HCT116 (cell line): ENCODE results near the gene SLC30A7.

Experiments used
- ATF3 ChIP-seq: IDR thresholded peaks from 2 replicates; pipeline ENCODE4 v1.6.1; 2012
- POLR2A ChIP-seq: IDR thresholded peaks from 2 replicates; pipeline ENCODE4 v1.7.0; 2011; ENCODE audit warnings: borderline replicate concordance; ENCODE audit not compliant: insufficient read depth, insufficient read length; ENCODE audit errors: extremely low read depth
- POLR2AphosphoS5 ChIP-seq: IDR thresholded peaks from 2 replicates; pipeline ENCODE4 v1.6.1; 2011; ENCODE audit warnings: mild to moderate bottlenecking, low read depth, low read length, moderate library complexity
- RAD21 ChIP-seq: IDR thresholded peaks from 2 replicates; pipeline ENCODE4 v1.6.1; 2012; ENCODE audit warnings: low read depth, mild to moderate bottlenecking
- REST ChIP-seq: IDR thresholded peaks from 2 replicates; pipeline ENCODE4 v1.6.1; 2012; ENCODE audit warnings: low read depth
- TF ChIP-seq, protein P1 (sequence below), 3 experiments: fragments of 200-600 bp in 1 of 3; sonication (generic) in 1 of 3; IDR thresholded peaks in 2 of 3; conservative IDR thresholded peaks in 1 of 3; 2 replicates each; pipeline ENCODE4 v1.5.1; 2012 to 2017; ENCODE audit warnings: low read depth in 2 of 3, low read length in 2 of 3, antibody characterized with exemption in 1 of 3, borderline replicate concordance in 1 of 3, control low read depth in 1 of 3, mild to moderate bottlenecking in 1 of 3, mixed read lengths in 1 of 3, mixed run types in 1 of 3, moderate library complexity in 1 of 3; ENCODE audit not compliant: insufficient read depth in 1 of 3
- TF ChIP-seq, protein P2 (sequence below): IDR thresholded peaks from 2 replicates; pipeline ENCODE4 v1.6.1; 2011; ENCODE audit warnings: mild to moderate bottlenecking, low read length, moderate library complexity; ENCODE audit not compliant: insufficient replicate concordance; ENCODE audit errors: extremely low read depth

DNA sequence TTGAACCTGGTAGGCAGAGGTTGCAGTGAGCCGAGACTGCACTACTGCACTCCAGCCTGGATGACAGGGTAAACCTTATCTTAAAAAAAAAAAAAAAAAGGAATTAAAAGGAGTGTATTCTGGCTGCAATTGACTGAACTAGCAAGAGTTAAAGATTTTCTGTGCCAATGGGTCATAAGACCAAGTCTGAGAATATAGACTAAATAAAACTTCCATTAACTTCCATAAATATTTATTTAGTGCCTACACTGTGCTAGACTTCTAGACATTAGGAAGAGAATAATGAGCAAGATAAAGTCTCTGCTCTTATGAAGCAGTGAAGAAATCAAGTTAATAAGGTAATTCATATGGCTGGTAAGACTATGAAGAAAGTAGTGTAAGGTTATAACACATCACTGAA, 102.5 kb downstream of the SLC30A7 start:
- TF ChIP-seq RAD21 (no peak), ATF3 (no peak), POLR2A (no peak), POLR2AphosphoS5 (no peak), REST (no peak)
- TF ChIP-seq, protein P1, sequence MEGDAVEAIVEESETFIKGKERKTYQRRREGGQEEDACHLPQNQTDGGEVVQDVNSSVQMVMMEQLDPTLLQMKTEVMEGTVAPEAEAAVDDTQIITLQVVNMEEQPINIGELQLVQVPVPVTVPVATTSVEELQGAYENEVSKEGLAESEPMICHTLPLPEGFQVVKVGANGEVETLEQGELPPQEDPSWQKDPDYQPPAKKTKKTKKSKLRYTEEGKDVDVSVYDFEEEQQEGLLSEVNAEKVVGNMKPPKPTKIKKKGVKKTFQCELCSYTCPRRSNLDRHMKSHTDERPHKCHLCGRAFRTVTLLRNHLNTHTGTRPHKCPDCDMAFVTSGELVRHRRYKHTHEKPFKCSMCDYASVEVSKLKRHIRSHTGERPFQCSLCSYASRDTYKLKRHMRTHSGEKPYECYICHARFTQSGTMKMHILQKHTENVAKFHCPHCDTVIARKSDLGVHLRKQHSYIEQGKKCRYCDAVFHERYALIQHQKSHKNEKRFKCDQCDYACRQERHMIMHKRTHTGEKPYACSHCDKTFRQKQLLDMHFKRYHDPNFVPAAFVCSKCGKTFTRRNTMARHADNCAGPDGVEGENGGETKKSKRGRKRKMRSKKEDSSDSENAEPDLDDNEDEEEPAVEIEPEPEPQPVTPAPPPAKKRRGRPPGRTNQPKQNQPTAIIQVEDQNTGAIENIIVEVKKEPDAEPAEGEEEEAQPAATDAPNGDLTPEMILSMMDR (IDR thresholded peaks at IDR 0.05 in 2 of 3, conservative IDR thresholded peaks at IDR 0.05 in 1 of 3; ENCODE audit: borderline replicate concordance in 1 of 3, insufficient read depth in 1 of 3, low read depth in 2 of 3, low read length in 2 of 3): no peak
- TF ChIP-seq, protein P2, sequence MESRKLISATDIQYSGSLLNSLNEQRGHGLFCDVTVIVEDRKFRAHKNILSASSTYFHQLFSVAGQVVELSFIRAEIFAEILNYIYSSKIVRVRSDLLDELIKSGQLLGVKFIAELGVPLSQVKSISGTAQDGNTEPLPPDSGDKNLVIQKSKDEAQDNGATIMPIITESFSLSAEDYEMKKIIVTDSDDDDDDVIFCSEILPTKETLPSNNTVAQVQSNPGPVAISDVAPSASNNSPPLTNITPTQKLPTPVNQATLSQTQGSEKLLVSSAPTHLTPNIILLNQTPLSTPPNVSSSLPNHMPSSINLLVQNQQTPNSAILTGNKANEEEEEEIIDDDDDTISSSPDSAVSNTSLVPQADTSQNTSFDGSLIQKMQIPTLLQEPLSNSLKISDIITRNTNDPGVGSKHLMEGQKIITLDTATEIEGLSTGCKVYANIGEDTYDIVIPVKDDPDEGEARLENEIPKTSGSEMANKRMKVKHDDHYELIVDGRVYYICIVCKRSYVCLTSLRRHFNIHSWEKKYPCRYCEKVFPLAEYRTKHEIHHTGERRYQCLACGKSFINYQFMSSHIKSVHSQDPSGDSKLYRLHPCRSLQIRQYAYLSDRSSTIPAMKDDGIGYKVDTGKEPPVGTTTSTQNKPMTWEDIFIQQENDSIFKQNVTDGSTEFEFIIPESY: no peak
